Stomach (tissue), 4 donors: ENCODE data around the gene METAP2.

Experiments used
- EP300 ChIP-seq: sonication (generic); formaldehyde crosslinking; IDR thresholded peaks from one replicate; pipeline ENCODE4 v1.6.1; 2017; ENCODE audit warnings: antibody characterized with exemption
- POLR2A ChIP-seq, 4 donors: fragments of 450-650 bp; IDR thresholded peaks; one replicate each; pipeline ENCODE4 v1.6.1; 2016; ENCODE audit warnings: antibody characterized with exemption in 4 of 4, control low read depth in 2 of 4, mild to moderate bottlenecking in 1 of 4, moderate library complexity in 1 of 4
- POLR2AphosphoS5 ChIP-seq, 3 donors: sonication (generic); formaldehyde crosslinking; IDR thresholded peaks; one replicate each; pipeline ENCODE4 v1.6.1; 2016; ENCODE audit warnings: antibody characterized with exemption in 3 of 3
- TF ChIP-seq, protein P1 (sequence below), 7 experiments: fragments of 450-650 bp in 4 of 7; fragments of 200-600 bp in 3 of 7; sonication (generic) in 3 of 7; IDR thresholded peaks; one replicate each; pipeline ENCODE4 v1.5.1; 2016 to 2019; ENCODE audit warnings: antibody characterized with exemption in 7 of 7, control low read depth in 2 of 7, mild to moderate bottlenecking in 1 of 7

DNA sequence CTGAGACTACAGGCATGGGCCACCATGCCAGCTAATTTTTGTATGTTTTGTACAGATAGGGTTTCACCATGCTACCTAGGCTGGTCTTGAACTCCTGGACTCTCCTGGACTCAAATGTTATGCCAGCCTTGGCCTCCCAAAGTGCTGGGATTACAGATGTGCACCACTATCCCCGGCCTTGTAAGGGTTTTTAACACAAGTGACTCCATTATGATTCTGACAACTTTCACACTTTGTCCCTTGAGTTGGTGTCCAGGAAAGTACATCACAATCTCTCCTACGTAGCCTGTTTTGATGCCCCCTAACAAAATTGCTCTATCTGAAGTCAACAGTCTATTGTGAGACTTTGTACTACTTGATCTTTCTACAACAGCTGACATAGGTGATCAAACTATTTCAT lies 11.4 kb upstream of the METAP2 start:
- TF ChIP-seq POLR2A (IDR thresholded peaks at IDR 0.05) (no peak), EP300 (no peak), POLR2AphosphoS5 (IDR thresholded peaks at IDR 0.05) (no peak)
- TF ChIP-seq, protein P1, sequence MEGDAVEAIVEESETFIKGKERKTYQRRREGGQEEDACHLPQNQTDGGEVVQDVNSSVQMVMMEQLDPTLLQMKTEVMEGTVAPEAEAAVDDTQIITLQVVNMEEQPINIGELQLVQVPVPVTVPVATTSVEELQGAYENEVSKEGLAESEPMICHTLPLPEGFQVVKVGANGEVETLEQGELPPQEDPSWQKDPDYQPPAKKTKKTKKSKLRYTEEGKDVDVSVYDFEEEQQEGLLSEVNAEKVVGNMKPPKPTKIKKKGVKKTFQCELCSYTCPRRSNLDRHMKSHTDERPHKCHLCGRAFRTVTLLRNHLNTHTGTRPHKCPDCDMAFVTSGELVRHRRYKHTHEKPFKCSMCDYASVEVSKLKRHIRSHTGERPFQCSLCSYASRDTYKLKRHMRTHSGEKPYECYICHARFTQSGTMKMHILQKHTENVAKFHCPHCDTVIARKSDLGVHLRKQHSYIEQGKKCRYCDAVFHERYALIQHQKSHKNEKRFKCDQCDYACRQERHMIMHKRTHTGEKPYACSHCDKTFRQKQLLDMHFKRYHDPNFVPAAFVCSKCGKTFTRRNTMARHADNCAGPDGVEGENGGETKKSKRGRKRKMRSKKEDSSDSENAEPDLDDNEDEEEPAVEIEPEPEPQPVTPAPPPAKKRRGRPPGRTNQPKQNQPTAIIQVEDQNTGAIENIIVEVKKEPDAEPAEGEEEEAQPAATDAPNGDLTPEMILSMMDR (IDR thresholded peaks at IDR 0.05), result no peak
